Psoas muscle (tissue), 8 donors: ENCODE measurements around the gene FASN. TPM values are rescaled to one million over a fixed set of nuclear protein-coding genes. Genes with fewer than 3 reads are reported as not detected.

Experiments used
- ATAC-seq, 4 donors: fragments of 200-7000 bp; cut with Tn5 transposase; one replicate each; pipeline ENCODE4 v1.9.1; 2020; ENCODE audit warnings: moderate library complexity in 3 of 4, mild to moderate bottlenecking in 2 of 4
- DNase-seq, 2 donors: peaks; one replicate each; pipeline ENCODE4 v3.0.0-alpha.2; 2020
- H3K27ac ChIP-seq: fragments of 200-600 bp; one replicate; pipeline ENCODE4 v1.8.0; 2022
- H3K27me3 ChIP-seq, 3 donors: fragments of 200-600 bp in 1 of 3; one replicate each; pipeline versions ENCODE4 v1.6.1 to v1.8.0; 2013 to 2022; ENCODE audit warnings: low read length in 2 of 3, mild to moderate bottlenecking in 2 of 3, moderate library complexity in 1 of 3; ENCODE audit not compliant: insufficient read depth in 3 of 3
- H3K36me3 ChIP-seq, 2 donors: fragments of 200-600 bp in 1 of 2; one replicate each; pipeline versions ENCODE4 v1.6.1 to v1.8.0; 2013 to 2022; ENCODE audit warnings: low read depth in 1 of 2, mild to moderate bottlenecking in 1 of 2, moderate library complexity in 1 of 2; ENCODE audit not compliant: insufficient read depth in 1 of 2
- H3K4me1 ChIP-seq: fragments of 200-600 bp; one replicate; pipeline ENCODE4 v1.8.0; 2022
- H3K4me3 ChIP-seq: fragments of 200-600 bp; one replicate; pipeline ENCODE4 v1.8.0; 2022; ENCODE audit warnings: mild to moderate bottlenecking
- H3K9me3 ChIP-seq: fragments of 200-600 bp; one replicate; pipeline ENCODE4 v1.8.0; 2022
- CTCF ChIP-seq: fragments of 200-600 bp; IDR thresholded peaks from one replicate; pipeline ENCODE4 v1.8.0; 2022; ENCODE audit warnings: antibody characterized with exemption
- WGBS, 3 donors: extraction: QIAGEN DNeasy Blood & Tissue Kit; methylation state at CpG; one replicate each; pipeline versions ENCODE4 v1.1.6 to v1.1.7; 2013; 5-methylcytosine and 5-hydroxymethylcytosine counted together
- intact Hi-C, 2 donors: fragments of 100-400 bp; cut with DNase I; formaldehyde crosslinking; loops; one replicate each; pipeline versions ENCODE4 v1.11.0 to v1.14.2; 2022
- polyA plus RNA-seq, 3 donors: library from polyadenylated mRNA; stranded (reverse); fragments of 200-250 nt; gene quantifications; one replicate each; pipeline ENCODE4 v1.2.3, GENCODE V29; 2013
- total RNA-seq, 4 donors: library from RNA; stranded (reverse); fragmentation: NEBNext Ultra II Directional in 2 of 4; extraction: Animal tissue kit (Norgen Biotek cat#: 25700) in 2 of 4; gene quantifications; one replicate each; pipeline versions ENCODE4 v1.2.1 to v1.2.4, GENCODE V29; 2021 to 2023
- donor health status: healthy with polysubstance abuse.
- donor health status: DM: no; HTN: no; CAD: no; lungs with moderate emphysema.
- donor health status: Bipolar disorder and iron deficiency.
- donor health status: healthy.
- donor health status: DM: yes; HTN: yes; CAD: no.
- donor health status: DM: no; HTN: no; CAD: no.
- donor health status: DM: no; HTN: no; CAD: no.
- donor health status: DM: yes; HTN: yes; CAD: no.

Gene FASN
- total and polyA plus RNA-seq, 7 donors: 8.9 to 37.3 (median 22.7) TPM

GRCh38 chr17:82114447-82114846 is 16.4 kb upstream of the FASN start:
- intact Hi-C loops: no loop called here
- Histone ChIP-seq H3K27ac (no peak overlapping the region), H3K4me1 (no peaks in the 10 kb centered on the region), H3K27me3 (no peaks in the 10 kb centered on the region), H3K9me3 (no peaks in the 10 kb centered on the region), H3K36me3 (peaks cover 0 to 10% of the 10 kb centered on the region in 2 donors), H3K4me3 (no peak overlapping the region)
- WGBS, 3 donors: 93 to 98% (median 95%) methylated on average over 10 of the region's 10 CpGs
- no peak for TF ChIP-seq CTCF
- ATAC-seq (no peak), DNase-seq (no peak)

GRCh38 chr17:82113941-82114340 is 15.9 kb upstream of the FASN start:
- 89 to 93% (median 93%) methylated on average over 13 of the region's 13 CpGs for WGBS, 3 donors
- Histone ChIP-seq H3K4me3 (no peak overlapping the region), H3K27me3 (no peaks in the 10 kb centered on the region), H3K4me1 (no peaks in the 10 kb centered on the region), H3K27ac (no peak overlapping the region), H3K36me3 (peaks cover 0 to 10% of the 10 kb centered on the region in 2 donors), H3K9me3 (no peaks in the 10 kb centered on the region)
- no peak for DNase-seq
- TF ChIP-seq CTCF: no peak
- intact Hi-C loops: no loop called here
- ATAC-seq: no peak

GRCh38 chr17:82113422-82113821 is 15.4 kb upstream of the FASN start:
- no peak for ATAC-seq
- no peak for DNase-seq
- no peaks in the 10 kb centered on the region for H3K27me3 ChIP-seq
- no peak for TF ChIP-seq CTCF
- H3K9me3 ChIP-seq: no peaks in the 10 kb centered on the region
- no peaks in the 10 kb centered on the region for H3K4me1 ChIP-seq
- no peak overlapping the region for H3K27ac ChIP-seq
- H3K36me3 ChIP-seq: peaks cover 0 to 10% of the 10 kb centered on the region in 2 donors
- intact Hi-C loops: no loop called here
- H3K4me3 ChIP-seq: no peak overlapping the region
- 86 to 89% (median 89%) methylated on average over 9 of the region's 9 CpGs for WGBS, 3 donors

- H3K27ac ChIP-seq: no peak overlapping the region
- DNase-seq (no peak), ATAC-seq (no peak)
These were observed 14.9 kb upstream of the FASN start for GRCh38 chr17:82112914-82113311.

More at GRCh38 chr17:82112914-82113311, 14.9 kb upstream of the FASN start:
- 89 to 97% (median 93%) methylated on average over 6 of the region's 6 CpGs for WGBS, 3 donors
- H3K9me3 ChIP-seq: no peaks in the 10 kb centered on the region
- intact Hi-C loops: no loop called here
- H3K27me3 ChIP-seq: no peaks in the 10 kb centered on the region
- TF ChIP-seq CTCF: no peak
- no peak overlapping the region for H3K4me3 ChIP-seq
- peaks cover under 1% of the 10 kb centered on the region for H3K4me1 ChIP-seq
- H3K36me3 ChIP-seq: peaks cover 0 to 10% of the 10 kb centered on the region in 2 donors
